Measurements from ENCODE around the gene RABAC1.

RABAC1 gene

GRCh38 chr19:41999071-41999877 lies 40.2 kb upstream of the RABAC1 start:
- peaks cover 87% of the 10 kb centered on the region for H3K27me3 Mint-ChIP-seq (ENCODE audit: low read depth)
- TF ChIP-seq, protein P1, sequence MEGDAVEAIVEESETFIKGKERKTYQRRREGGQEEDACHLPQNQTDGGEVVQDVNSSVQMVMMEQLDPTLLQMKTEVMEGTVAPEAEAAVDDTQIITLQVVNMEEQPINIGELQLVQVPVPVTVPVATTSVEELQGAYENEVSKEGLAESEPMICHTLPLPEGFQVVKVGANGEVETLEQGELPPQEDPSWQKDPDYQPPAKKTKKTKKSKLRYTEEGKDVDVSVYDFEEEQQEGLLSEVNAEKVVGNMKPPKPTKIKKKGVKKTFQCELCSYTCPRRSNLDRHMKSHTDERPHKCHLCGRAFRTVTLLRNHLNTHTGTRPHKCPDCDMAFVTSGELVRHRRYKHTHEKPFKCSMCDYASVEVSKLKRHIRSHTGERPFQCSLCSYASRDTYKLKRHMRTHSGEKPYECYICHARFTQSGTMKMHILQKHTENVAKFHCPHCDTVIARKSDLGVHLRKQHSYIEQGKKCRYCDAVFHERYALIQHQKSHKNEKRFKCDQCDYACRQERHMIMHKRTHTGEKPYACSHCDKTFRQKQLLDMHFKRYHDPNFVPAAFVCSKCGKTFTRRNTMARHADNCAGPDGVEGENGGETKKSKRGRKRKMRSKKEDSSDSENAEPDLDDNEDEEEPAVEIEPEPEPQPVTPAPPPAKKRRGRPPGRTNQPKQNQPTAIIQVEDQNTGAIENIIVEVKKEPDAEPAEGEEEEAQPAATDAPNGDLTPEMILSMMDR (IDR thresholded peaks at IDR 0.05; ENCODE audit: unreplicated experiment in 3 of 3): no peak
- H3K4me3 Mint-ChIP-seq: peak overlapping the region; percentile 25 to 70 (median 27)
- H3K36me3 Mint-ChIP-seq (ENCODE audit: low read depth): no peaks in the 10 kb centered on the region
- H3K9me3 Mint-ChIP-seq: peaks cover 3% of the 10 kb centered on the region
- H3K4me1 Mint-ChIP-seq: peaks cover 14% of the 10 kb centered on the region
- no peak overlapping the region for H3K27ac Mint-ChIP-seq

DNA sequence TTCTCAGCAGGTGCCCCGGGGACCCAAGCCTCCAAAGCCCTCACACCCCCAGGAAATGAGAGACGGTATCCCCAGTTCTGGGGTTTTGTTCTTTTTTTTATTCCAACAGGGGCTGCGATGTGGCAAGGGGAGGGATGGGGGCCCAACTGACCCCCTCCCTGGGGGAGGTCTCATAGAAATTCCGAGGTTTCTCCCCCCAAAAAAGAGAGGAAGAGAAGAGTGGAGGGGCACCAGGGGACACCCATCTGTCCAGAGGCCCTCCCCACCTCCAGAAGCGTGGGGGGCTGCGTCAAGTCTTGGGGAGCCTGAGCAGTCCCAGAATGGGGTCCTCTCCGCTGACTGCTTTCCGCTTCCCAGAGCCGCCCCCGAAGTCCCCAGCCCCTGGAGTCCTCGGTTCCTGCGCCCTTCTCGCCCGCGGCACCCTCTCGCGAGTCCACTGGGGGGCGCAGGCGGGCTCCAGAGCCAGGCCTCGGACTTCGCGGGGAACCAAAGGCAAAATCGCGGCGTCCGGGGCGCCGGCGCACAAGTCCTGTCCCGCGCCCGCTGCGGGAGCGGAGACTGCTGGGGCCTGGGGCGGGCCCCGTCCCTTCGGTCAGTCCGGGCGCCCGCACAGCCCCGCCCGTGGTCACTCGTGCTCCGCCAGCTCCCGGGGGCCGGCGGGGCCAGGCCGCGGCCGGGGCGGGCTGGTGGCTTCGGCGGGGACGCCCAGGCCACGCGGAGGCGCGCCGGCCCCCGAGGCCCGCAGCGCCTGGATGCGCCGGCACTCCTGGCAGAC lies 39.3 kb upstream of the RABAC1 start:
- Mint-ChIP-seq H3K4me3 (peak overlapping the region in 1 of 3 experiments; percentile 19), H3K36me3 (ENCODE audit: low read depth) (no peaks in the 10 kb centered on the region), H3K4me1 (peaks cover 16% of the 10 kb centered on the region), H3K9me3 (peaks cover 3% of the 10 kb centered on the region), H3K27ac (no peak overlapping the region), H3K27me3 (ENCODE audit: low read depth) (peaks cover 83% of the 10 kb centered on the region)
- TF ChIP-seq, protein P1 (IDR thresholded peaks at IDR 0.05; ENCODE audit: unreplicated experiment in 3 of 3): peak; percentile 45 to 66 (median 64)

DNA sequence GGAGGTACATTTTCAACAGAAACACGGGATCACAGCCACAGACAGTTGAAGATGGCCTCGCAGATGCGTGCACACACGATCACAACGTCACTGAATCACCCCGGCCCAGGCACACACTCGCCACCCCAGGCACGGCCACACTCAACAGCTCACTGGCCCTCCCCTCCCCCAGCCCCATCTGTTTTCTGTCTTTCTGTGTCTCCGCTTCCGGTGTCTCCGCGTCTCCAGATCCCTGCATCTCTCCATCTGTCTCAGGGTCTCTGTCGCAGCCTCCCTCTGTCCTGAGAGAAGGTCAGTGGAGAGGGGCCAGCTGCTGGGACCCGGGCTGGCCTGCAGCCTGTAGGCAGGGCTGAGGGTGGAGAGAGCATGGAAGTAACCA lies 38.7 kb upstream of the RABAC1 start:
- H3K27ac Mint-ChIP-seq: no peak overlapping the region
- TF ChIP-seq, protein P1 (IDR thresholded peaks at IDR 0.05; ENCODE audit: unreplicated experiment in 3 of 3): no peak
- peaks cover 85% of the 10 kb centered on the region for H3K27me3 Mint-ChIP-seq (ENCODE audit: low read depth)
- H3K36me3 Mint-ChIP-seq (ENCODE audit: low read depth): no peaks in the 10 kb centered on the region
- peak overlapping the region in 2 of 3 experiments; percentile 16 to 19 for H3K4me3 Mint-ChIP-seq
- peaks cover 18% of the 10 kb centered on the region for H3K4me1 Mint-ChIP-seq
- H3K9me3 Mint-ChIP-seq: peaks cover 3% of the 10 kb centered on the region

- H3K9me3 Mint-ChIP-seq: peaks cover 6% of the 10 kb centered on the region
- H3K4me3 Mint-ChIP-seq: peak overlapping the region; percentile 56 to 68 (median 64)
- H3K4me1 Mint-ChIP-seq: peaks cover 18% of the 10 kb centered on the region
- TF ChIP-seq, protein P1 (IDR thresholded peaks at IDR 0.05; ENCODE audit: unreplicated experiment in 3 of 3): no peak
- no peaks in the 10 kb centered on the region for H3K36me3 Mint-ChIP-seq (ENCODE audit: low read depth)
- peaks cover 87% of the 10 kb centered on the region for H3K27me3 Mint-ChIP-seq (ENCODE audit: low read depth)
- H3K27ac Mint-ChIP-seq: no peak overlapping the region
Observed at GRCh38 chr19:41997121-41997850, 38.2 kb upstream of the RABAC1 start.

GRCh38 chr19:41995959-41996797 lies 37.1 kb upstream of the RABAC1 start:
- Mint-ChIP-seq H3K4me3 (peak overlapping the region in 2 of 3 experiments; percentile 16 to 64), H3K27me3 (ENCODE audit: low read depth) (peaks cover 81% of the 10 kb centered on the region), H3K27ac (no peak overlapping the region), H3K4me1 (peaks cover 18% of the 10 kb centered on the region), H3K36me3 (ENCODE audit: low read depth) (no peaks in the 10 kb centered on the region), H3K9me3 (peaks cover 6% of the 10 kb centered on the region)
- TF ChIP-seq, protein P1 (IDR thresholded peaks at IDR 0.05; ENCODE audit: unreplicated experiment in 3 of 3): no peak
